Smooth muscle cell of trachea (primary cell): Measurements from ENCODE around the gene KCNIP1. TPM values are rescaled to one million over a fixed set of nuclear protein-coding genes. Genes with fewer than 3 reads are reported as not detected.

Experiments
- total RNA-seq: library from RNA; depleted of rRNA; stranded (reverse); fragments of >200 nt; gene quantifications from 2 replicates; pipeline ENCODE4 v1.2.1, GENCODE V29; 2014

KCNIP1 gene
- not detected in 2 replicates for total RNA-seq

GRCh38 chr5:170503990-170504596, at the start of gene KCNIP1:
KCNIP1 (plus strand) TSS chr5:170504020.

GRCh38 chr5:170783498-170784247, 279.9 kb downstream of the KCNIP1 start, which contains the start of gene GABRP:
GABRP (plus strand) TSS chr5:170783725; CDS start chr5:170788616, 4,891 bp downstream.

Other genes with a start within 250 kb of the KCNIP1 start
- not detected in 2 replicates for gene LCP2, start 206.2 kb upstream of the KCNIP1 start, total RNA-seq
- not detected in 2 replicates for gene KCNMB1, start 114.7 kb upstream of the KCNIP1 start, total RNA-seq